ENCODE results near the gene TBCCD1.

DNA sequence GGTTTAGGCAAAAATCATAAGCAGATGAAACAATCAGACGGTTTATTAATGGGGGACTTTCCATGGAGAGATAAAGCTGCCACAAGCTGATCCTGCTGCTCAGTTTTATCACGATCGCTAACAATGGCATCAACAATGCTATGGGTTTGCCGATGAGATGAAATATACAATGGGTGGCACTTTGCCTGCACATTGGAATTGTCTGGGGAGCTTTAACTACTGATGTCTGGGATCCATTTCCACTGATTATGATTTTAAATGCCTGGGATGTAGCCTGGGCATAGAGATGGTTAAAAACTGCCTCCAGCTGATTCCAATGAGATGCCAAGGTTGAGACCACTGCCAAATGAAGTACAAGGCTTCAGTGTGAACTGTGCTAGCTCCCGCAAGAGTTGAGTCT is 53.8 kb downstream of the TBCCD1 start:
- no peak for TF ChIP-seq POLR2A (IDR thresholded peaks at IDR 0.05)
- TF ChIP-seq, protein P1, sequence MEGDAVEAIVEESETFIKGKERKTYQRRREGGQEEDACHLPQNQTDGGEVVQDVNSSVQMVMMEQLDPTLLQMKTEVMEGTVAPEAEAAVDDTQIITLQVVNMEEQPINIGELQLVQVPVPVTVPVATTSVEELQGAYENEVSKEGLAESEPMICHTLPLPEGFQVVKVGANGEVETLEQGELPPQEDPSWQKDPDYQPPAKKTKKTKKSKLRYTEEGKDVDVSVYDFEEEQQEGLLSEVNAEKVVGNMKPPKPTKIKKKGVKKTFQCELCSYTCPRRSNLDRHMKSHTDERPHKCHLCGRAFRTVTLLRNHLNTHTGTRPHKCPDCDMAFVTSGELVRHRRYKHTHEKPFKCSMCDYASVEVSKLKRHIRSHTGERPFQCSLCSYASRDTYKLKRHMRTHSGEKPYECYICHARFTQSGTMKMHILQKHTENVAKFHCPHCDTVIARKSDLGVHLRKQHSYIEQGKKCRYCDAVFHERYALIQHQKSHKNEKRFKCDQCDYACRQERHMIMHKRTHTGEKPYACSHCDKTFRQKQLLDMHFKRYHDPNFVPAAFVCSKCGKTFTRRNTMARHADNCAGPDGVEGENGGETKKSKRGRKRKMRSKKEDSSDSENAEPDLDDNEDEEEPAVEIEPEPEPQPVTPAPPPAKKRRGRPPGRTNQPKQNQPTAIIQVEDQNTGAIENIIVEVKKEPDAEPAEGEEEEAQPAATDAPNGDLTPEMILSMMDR (IDR thresholded peaks at IDR 0.05) = no peak

Data from ovary (tissue), 3 donors.